ENCODE results near the gene PPP2CA. TPM values are rescaled to one million over a fixed set of nuclear protein-coding genes. Genes with fewer than 3 reads are reported as not detected.

PPP2CA gene
- polyA plus RNA-seq, 2 of the 4 experiments (the other 2 are of a cell fraction): 273 to 357 TPM

GRCh38 chr5:134209477-134210245, 16.2 kb downstream of the PPP2CA start:
- Histone ChIP-seq H3K4me3 (no peak overlapping the region), H3K9me3 (peaks cover 6% of the 10 kb centered on the region; the same call in 1 of the 3 replicates), H3K4me2 (no peak overlapping the region), H3K4me1 (no peaks in the 10 kb centered on the region), H3K27ac (no peak overlapping the region)
- ChIA-PET POLR2A (interaction anchor here (3.4 kb wide), 1 partner anchor 17 kb away, joined by 10 read pairs; the partner anchor contains the start of gene PPP2CA), CTCF (interaction anchor here (0.6 to 2.9 kb wide), 14 partner anchors 11 to 170 kb away, joined by 3 to 17 read pairs (median 5); partner anchors contain the start of gene PPP2CA)
- DNase-seq (ENCODE audit: low read depth in 1 of 2, low spot score in 1 of 2) (no peak), FAIRE-seq (no peak), ATAC-seq (no peak)
- 84% methylated on average over 14 of the region's 14 CpGs for WGBS (ENCODE audit: missing lambda C conversion rate)
- TF ChIP-seq RCOR1 (IDR thresholded peaks at IDR 0.05; ENCODE audit: low read depth, low read length) (no peak), FOXS1 (CRISPR knock-in tag; IDR thresholded peaks at IDR 0.05) (no peak), SMC3 (IDR thresholded peaks at IDR 0.05) (no peak), BHLHE40 (IDR thresholded peaks at IDR 0.05; ENCODE audit: low read depth, low read length) (no peak), PBX3 (IDR thresholded peaks at IDR 0.05) (no peak), USF2 (IDR thresholded peaks at IDR 0.05) (no peak), HEYL (CRISPR knock-in tag; IDR thresholded peaks at IDR 0.05) (no peak), ZC3H11A (IDR thresholded peaks at IDR 0.05) (no peak), MAFK (IDR thresholded peaks at IDR 0.05; ENCODE audit: partially characterized antibody) (no peak), CHD2 (IDR thresholded peaks at IDR 0.05; ENCODE audit: low read length, partially characterized antibody) (no peak), MAX (IDR thresholded peaks at IDR 0.05) (no peak), HDAC2 (IDR thresholded peaks at IDR 0.05) (no peak), JUNB (IDR thresholded peaks at IDR 0.05) (no peak), ZNF302 (CRISPR knock-in tag; IDR thresholded peaks at IDR 0.05) (no peak), GATA3 (IDR thresholded peaks at IDR 0.05; ENCODE audit: borderline replicate concordance) (no peak), ZSCAN20 (CRISPR knock-in tag; IDR thresholded peaks at IDR 0.05) (no peak), POLR2AphosphoS2 (conservative IDR thresholded peaks at IDR 0.05; ENCODE audit: low read length) (no peak), CEBPB (IDR thresholded peaks at IDR 0.05) (no peak), HOXB13 (CRISPR knock-in tag; IDR thresholded peaks at IDR 0.05; ENCODE audit: low read depth) (no peak)

GRCh38 chr5:134207696-134208095, 18.2 kb downstream of the PPP2CA start:
- POLR2A ChIA-PET: interaction anchor here (3.4 kb wide), 1 partner anchor 19 kb away, joined by 10 read pairs; the partner anchor contains the start of gene PPP2CA
- CTCF ChIA-PET: interaction anchor here (1.2 to 2.9 kb wide), 7 partner anchors 13 to 168 kb away, joined by 4 to 17 read pairs (median 6); no protein-coding TSS in a partner anchor

More at GRCh38 chr5:134207696-134208095, 18.2 kb downstream of the PPP2CA start:
- WGBS (ENCODE audit: missing lambda C conversion rate): 85% methylated on average over 1 of the region's 1 CpG
- Histone ChIP-seq H3K9me3 (no peaks in the 10 kb centered on the region), H3K4me2 (no peak overlapping the region), H3K4me3 (no peak overlapping the region), H3K4me1 (no peaks in the 10 kb centered on the region), H3K27ac (no peak overlapping the region)
- DNase-seq (ENCODE audit: low read depth in 1 of 2, low spot score in 1 of 2) (no peak), ATAC-seq (no peak), FAIRE-seq (no peak)
- TF ChIP-seq CBX8 (IDR thresholded peaks at IDR 0.05) (no peak), REST (IDR thresholded peaks at IDR 0.05) (no peak), NR3C1 (IDR thresholded peaks at IDR 0.05) (no peak), CEBPB (IDR thresholded peaks at IDR 0.05) (no peak), GATA3 (IDR thresholded peaks at IDR 0.05; ENCODE audit: borderline replicate concordance) (no peak), FOSL2 (IDR thresholded peaks at IDR 0.05) (no peak), FOSL2 (CRISPR knock-in tag; IDR thresholded peaks at IDR 0.05) (no peak), POLR2A (IDR thresholded peaks at IDR 0.05; ENCODE audit: low read length) (no peak), RAD21 (conservative IDR thresholded peaks at IDR 0.05 in 1 of 2, IDR thresholded peaks at IDR 0.05 in 1 of 2) (no peak), NFE2L2 (conservative IDR thresholded peaks at IDR 0.05; ENCODE audit: low read length) (no peak), BCL3 (IDR thresholded peaks at IDR 0.05) (no peak), CHD2 (IDR thresholded peaks at IDR 0.05; ENCODE audit: low read length, partially characterized antibody) (no peak), HES2 (IDR thresholded peaks at IDR 0.05) (no peak), MYC (IDR thresholded peaks at IDR 0.05; ENCODE audit: borderline replicate concordance, low read length) (no peak), RCOR1 (IDR thresholded peaks at IDR 0.05; ENCODE audit: low read depth, low read length) (no peak), TP53 (CRISPR knock-in tag; IDR thresholded peaks at IDR 0.05) (no peak), EHF (CRISPR knock-in tag; IDR thresholded peaks at IDR 0.05) (no peak)
